CD4-positive, alpha-beta T cell (primary cell): ENCODE measurements around the gene LLGL1. TPM values are rescaled to one million over a fixed set of nuclear protein-coding genes. Genes with fewer than 3 reads are reported as not detected.

Experiments
- ATAC-seq: fragments of 200-7000 bp; cut with Tn5 transposase; one replicate; pipeline ENCODE4 v1.10.0; 2022; ENCODE audit warnings: mild to moderate bottlenecking; ENCODE audit not compliant: poor library complexity
- CTCF ChIA-PET: fragments of 350-600 bp; sonication (Branson Sonifier 250); formaldehyde crosslinking; loops from one replicate; lab custom pipeline; 2021; ENCODE audit warnings: antibody characterized with exemption, inconsistent platforms; lab: Charles Lee
- POLR2A ChIA-PET: fragments of 350-600 bp; sonication (Branson Sonifier 250); formaldehyde crosslinking; loops from one replicate; lab custom pipeline; 2021; ENCODE audit warnings: antibody characterized with exemption, inconsistent platforms; lab: Charles Lee
- DNase-seq, 14 experiments: peaks; one replicate each; pipeline ENCODE4 v3.0.0-alpha.2; 2013 to 2020; ENCODE audit warnings: mixed read lengths in 2 of 14
- H3K27ac ChIP-seq, 2 donors: one replicate each; pipeline versions ENCODE4 v1.5.1 to v1.7.0; 2013; ENCODE audit warnings: low read length in 2 of 2, low read depth in 1 of 2, mild to moderate bottlenecking in 1 of 2
- H3K27me3 ChIP-seq, 2 experiments: 1 replicate in 1 of 2; 2 replicates in 1 of 2; pipeline versions ENCODE4 v1.6.1 to v1.7.0; 2013; ENCODE audit warnings: low read length in 2 of 2, control low read depth in 1 of 2, mild to moderate bottlenecking in 1 of 2, moderate library complexity in 1 of 2; ENCODE audit not compliant: insufficient read depth in 2 of 2, control insufficient read depth in 1 of 2
- H3K36me3 ChIP-seq: one replicate; pipeline ENCODE4 v1.6.1; 2013; ENCODE audit warnings: low read length, control low read depth; ENCODE audit not compliant: insufficient read depth
- H3K4me1 ChIP-seq: one replicate; pipeline ENCODE4 v1.6.1; 2013; ENCODE audit warnings: low read length, control low read depth; ENCODE audit not compliant: insufficient read depth
- H3K4me3 ChIP-seq: one replicate; pipeline ENCODE4 v1.5.1; 2013; ENCODE audit warnings: mild to moderate bottlenecking, low read length, moderate library complexity
- H3K9me3 ChIP-seq, 2 experiments: 1 replicate in 1 of 2; 2 replicates in 1 of 2; pipeline versions ENCODE4 v1.6.1 to v1.7.0; 2013; ENCODE audit warnings: low read length in 2 of 2, mild to moderate bottlenecking in 2 of 2, control low read depth in 1 of 2, moderate library complexity in 1 of 2; ENCODE audit not compliant: control insufficient read depth in 1 of 2, insufficient read depth in 1 of 2
- H3K27ac Mint-ChIP-seq: one replicate; pipeline ENCODE4 v1.8.0; 2020; ENCODE audit warnings: mixed read lengths
- H3K27me3 Mint-ChIP-seq: one replicate; pipeline ENCODE4 v1.8.0; 2021; ENCODE audit warnings: mixed read lengths
- H3K36me3 Mint-ChIP-seq: one replicate; pipeline ENCODE4 v1.8.0; 2021; ENCODE audit warnings: low read depth, mixed read lengths
- H3K4me1 Mint-ChIP-seq: one replicate; pipeline ENCODE4 v1.8.0; 2021; ENCODE audit warnings: low read depth, mixed read lengths
- H3K4me3 Mint-ChIP-seq: one replicate; pipeline ENCODE4 v1.8.0; 2020; ENCODE audit warnings: mild to moderate bottlenecking, mixed read lengths
- H3K9me3 Mint-ChIP-seq: one replicate; pipeline ENCODE4 v1.8.0; 2020; ENCODE audit warnings: mixed read lengths
- CTCF ChIP-seq: fragments of 200-600 bp; IDR thresholded peaks from one replicate; pipeline ENCODE4 v1.8.0; 2022; ENCODE audit warnings: antibody characterized with exemption, mild to moderate bottlenecking
- intact Hi-C, 2 experiments: fragments of 100-400 bp; cut with DNase I in 1 of 2; cut with micrococcal nuclease in 1 of 2; formaldehyde crosslinking; loops; one replicate each; pipeline versions ENCODE4 v1.15.1 to v1.9.0; 2023 to 2025; cut with DNase I, micrococcal nuclease
- total RNA-seq, 174 experiments: library from RNA in 2 of 174; stranded (reverse) in 2 of 174; gene quantifications; one replicate each; pipeline ENCODE4 v1.2.3 and lab custom pipeline; 2021 to 2026

The LLGL1 gene
- total RNA-seq, 2 experiments from 2014 or later: 10.8 to 11.6 TPM

GRCh38 chr17:18248811-18249210 is 23.4 kb downstream of the LLGL1 start:
- Histone ChIP-seq H3K36me3 (peaks cover 87% of the 10 kb centered on the region), H3K27me3 (no peaks in the 10 kb centered on the region), H3K27ac (no peak overlapping the region), H3K4me1 (no peaks in the 10 kb centered on the region), H3K9me3 (no peaks in the 10 kb centered on the region), H3K4me3 (no peak overlapping the region)
- ChIA-PET CTCF (no interaction called here), POLR2A (interaction anchor here (1.0 kb wide), 1 partner anchor 66 kb away, joined by 3 read pairs; the partner anchor contains the start of gene TOP3A)
- H3K27me3 Mint-ChIP-seq: no peaks in the 10 kb centered on the region
- H3K9me3 Mint-ChIP-seq: no peaks in the 10 kb centered on the region
- H3K4me3 Mint-ChIP-seq: no peak overlapping the region
- H3K27ac Mint-ChIP-seq: no peak overlapping the region
- peaks cover 5% of the 10 kb centered on the region for H3K4me1 Mint-ChIP-seq
- DNase-seq: no peak
- H3K36me3 Mint-ChIP-seq: peaks cover 79% of the 10 kb centered on the region
- TF ChIP-seq CTCF: no peak
- intact Hi-C loops: loop anchor here (5.0 to 10.0 kb wide), 3 partner anchors 73 to 316 kb away; no protein-coding TSS in a partner anchor
- ATAC-seq: no peak

- H3K9me3 Mint-ChIP-seq: no peaks in the 10 kb centered on the region
- no peaks in the 10 kb centered on the region for H3K27me3 Mint-ChIP-seq
- CTCF ChIA-PET: no interaction called here
- no peak overlapping the region for H3K4me3 ChIP-seq
- TF ChIP-seq CTCF: no peak
- POLR2A ChIA-PET: no interaction called here
- H3K4me1 Mint-ChIP-seq: peaks cover 5% of the 10 kb centered on the region
- H3K27ac ChIP-seq: no peak overlapping the region
- peaks cover 93% of the 10 kb centered on the region for H3K36me3 ChIP-seq
- no peaks in the 10 kb centered on the region for H3K9me3 ChIP-seq
- H3K27ac Mint-ChIP-seq: peak overlapping the region; percentile 30
- H3K36me3 Mint-ChIP-seq: peaks cover 81% of the 10 kb centered on the region
- no peak for ATAC-seq
- no peaks in the 10 kb centered on the region for H3K4me1 ChIP-seq
- no peaks in the 10 kb centered on the region for H3K27me3 ChIP-seq
- no peak for DNase-seq
- intact Hi-C loops: no loop called here
- H3K4me3 Mint-ChIP-seq: no peak overlapping the region
Observed at GRCh38 chr17:18250259-18250658, 24.8 kb downstream of the LLGL1 start.

GRCh38 chr17:18250708-18251107 is 25.3 kb downstream of the LLGL1 start:
- Histone ChIP-seq H3K36me3 (peaks cover 93% of the 10 kb centered on the region), H3K27ac (no peak overlapping the region), H3K4me1 (peaks cover 3% of the 10 kb centered on the region), H3K4me3 (no peak overlapping the region), H3K9me3 (no peaks in the 10 kb centered on the region), H3K27me3 (no peaks in the 10 kb centered on the region)
- no peaks in the 10 kb centered on the region for H3K27me3 Mint-ChIP-seq
- ATAC-seq (no peak), DNase-seq (no peak)
- H3K9me3 Mint-ChIP-seq: no peaks in the 10 kb centered on the region
- peaks cover 76% of the 10 kb centered on the region for H3K36me3 Mint-ChIP-seq
- H3K4me3 Mint-ChIP-seq: no peak overlapping the region
- peaks cover 5% of the 10 kb centered on the region for H3K4me1 Mint-ChIP-seq
- intact Hi-C loops: no loop called here
- peak overlapping the region; percentile 30 for H3K27ac Mint-ChIP-seq
- ChIA-PET POLR2A (no interaction called here), CTCF (no interaction called here)
- TF ChIP-seq CTCF: no peak
